ENCODE results near the gene GNPNAT1.

GNPNAT1 gene

GRCh38 chr14:52798826-52799225 lies 7.4 kb upstream of the GNPNAT1 start:
- no peak for ATAC-seq
- TF ChIP-seq TSHZ2 (CRISPR knock-in tag; IDR thresholded peaks at IDR 0.05) (no peak), ESRRG (CRISPR knock-in tag; IDR thresholded peaks at IDR 0.05) (no peak), PPARA (CRISPR knock-in tag; IDR thresholded peaks at IDR 0.05; ENCODE audit: borderline replicate concordance) (no peak)

DNA sequence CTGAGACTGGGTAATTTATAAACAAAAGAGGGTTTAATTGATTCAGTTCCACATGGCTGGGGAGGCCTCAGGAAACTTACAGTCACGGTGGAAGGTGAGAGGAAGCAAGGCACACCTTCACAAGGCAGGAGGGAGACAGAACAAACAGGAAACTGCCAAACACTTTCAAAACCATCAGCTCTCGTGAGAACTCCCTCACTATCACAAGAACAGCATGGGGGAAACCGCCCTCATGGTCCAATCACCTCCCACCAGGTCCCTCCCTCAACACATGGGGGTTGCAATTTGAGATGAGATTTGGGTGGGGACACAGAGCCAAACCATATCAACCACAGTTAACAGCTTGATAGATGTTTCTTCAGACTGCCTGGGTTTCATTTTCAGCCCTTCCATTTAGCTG lies 6.2 kb upstream of the GNPNAT1 start:
- no peak for ATAC-seq
- TF ChIP-seq GLIS3 (CRISPR knock-in tag; IDR thresholded peaks at IDR 0.05), result no peak
- TF ChIP-seq, protein P1, sequence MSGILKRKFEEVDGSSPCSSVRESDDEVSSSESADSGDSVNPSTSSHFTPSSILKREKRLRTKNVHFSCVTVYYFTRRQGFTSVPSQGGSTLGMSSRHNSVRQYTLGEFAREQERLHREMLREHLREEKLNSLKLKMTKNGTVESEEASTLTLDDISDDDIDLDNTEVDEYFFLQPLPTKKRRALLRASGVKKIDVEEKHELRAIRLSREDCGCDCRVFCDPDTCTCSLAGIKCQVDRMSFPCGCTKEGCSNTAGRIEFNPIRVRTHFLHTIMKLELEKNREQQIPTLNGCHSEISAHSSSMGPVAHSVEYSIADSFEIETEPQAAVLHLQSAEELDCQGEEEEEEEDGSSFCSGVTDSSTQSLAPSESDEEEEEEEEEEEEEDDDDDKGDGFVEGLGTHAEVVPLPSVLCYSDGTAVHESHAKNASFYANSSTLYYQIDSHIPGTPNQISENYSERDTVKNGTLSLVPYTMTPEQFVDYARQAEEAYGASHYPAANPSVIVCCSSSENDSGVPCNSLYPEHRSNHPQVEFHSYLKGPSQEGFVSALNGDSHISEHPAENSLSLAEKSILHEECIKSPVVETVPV (CRISPR knock-in tag; IDR thresholded peaks at IDR 0.05), result no peak
- no peak for TF ChIP-seq OSR1 (CRISPR knock-in tag; IDR thresholded peaks at IDR 0.05)
- no peak for TF ChIP-seq TOX (CRISPR knock-in tag; IDR thresholded peaks at IDR 0.05; ENCODE audit: borderline replicate concordance)
- no peak for TF ChIP-seq ZFP3 (CRISPR knock-in tag; IDR thresholded peaks at IDR 0.05)
- TF ChIP-seq ZNF8 (CRISPR knock-in tag; IDR thresholded peaks at IDR 0.05), result no peak
- TF ChIP-seq TSHZ2 (CRISPR knock-in tag; IDR thresholded peaks at IDR 0.05), result no peak
- TF ChIP-seq CSDC2 (CRISPR knock-in tag; IDR thresholded peaks at IDR 0.05), result no peak
- no peak for TF ChIP-seq ZC3H10 (CRISPR knock-in tag; IDR thresholded peaks at IDR 0.05)
- no peak for TF ChIP-seq BACH2 (CRISPR knock-in tag; IDR thresholded peaks at IDR 0.05; ENCODE audit: borderline replicate concordance)
- TF ChIP-seq ARNTL (CRISPR knock-in tag; IDR thresholded peaks at IDR 0.05; ENCODE audit: borderline replicate concordance, low read depth), result no peak

DNA sequence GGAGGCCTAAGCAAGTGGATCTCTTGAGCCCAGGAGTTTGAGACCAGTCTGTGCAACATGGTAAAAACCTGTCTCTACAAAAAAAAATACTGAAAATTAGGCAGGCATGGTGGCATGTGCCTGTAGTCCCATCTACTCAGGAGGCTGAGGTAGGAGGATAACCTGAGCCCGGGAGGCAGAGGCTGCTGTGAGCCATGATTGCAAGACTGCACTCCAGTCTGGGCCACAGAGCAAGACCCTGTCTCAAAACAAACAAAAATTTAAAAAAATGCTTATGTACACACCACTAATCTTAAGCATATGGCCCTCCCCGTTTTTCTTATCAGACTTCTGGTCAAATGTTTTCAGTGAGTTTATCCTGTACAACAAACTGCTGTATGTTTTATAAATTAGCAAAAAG lies 1.7 kb upstream of the GNPNAT1 start:
- no peak for ATAC-seq
- TF ChIP-seq ESRRG (CRISPR knock-in tag; IDR thresholded peaks at IDR 0.05) (no peak), ZC3H10 (CRISPR knock-in tag; IDR thresholded peaks at IDR 0.05) (no peak), TSHZ2 (CRISPR knock-in tag; IDR thresholded peaks at IDR 0.05) (no peak), GLIS3 (CRISPR knock-in tag; IDR thresholded peaks at IDR 0.05) (no peak), ZNF70 (CRISPR knock-in tag; IDR thresholded peaks at IDR 0.05) (no peak), PPARA (CRISPR knock-in tag; IDR thresholded peaks at IDR 0.05; ENCODE audit: borderline replicate concordance) (no peak), CREB5 (CRISPR knock-in tag; IDR thresholded peaks at IDR 0.05; ENCODE audit: low read depth) (no peak), ZFP3 (CRISPR knock-in tag; IDR thresholded peaks at IDR 0.05) (no peak), ZNF565 (CRISPR knock-in tag; conservative IDR thresholded peaks at IDR 0.05; ENCODE audit: low read depth) (no peak), ZNF8 (CRISPR knock-in tag; IDR thresholded peaks at IDR 0.05) (no peak), BACH2 (CRISPR knock-in tag; IDR thresholded peaks at IDR 0.05; ENCODE audit: borderline replicate concordance) (no peak), SNAI2 (CRISPR knock-in tag; IDR thresholded peaks at IDR 0.05) (no peak), CSDC2 (CRISPR knock-in tag; IDR thresholded peaks at IDR 0.05) (no peak), PATZ1 (CRISPR knock-in tag; IDR thresholded peaks at IDR 0.05; ENCODE audit: borderline replicate concordance) (no peak), TOX (CRISPR knock-in tag; IDR thresholded peaks at IDR 0.05; ENCODE audit: borderline replicate concordance) (no peak), ISL1 (CRISPR knock-in tag; IDR thresholded peaks at IDR 0.05) (no peak), ARNTL (CRISPR knock-in tag; IDR thresholded peaks at IDR 0.05; ENCODE audit: borderline replicate concordance, low read depth) (no peak)
